IMR-90 (cell line): ENCODE measurements around the gene PTH. TPM values are rescaled to one million over a fixed set of nuclear protein-coding genes. Genes with fewer than 3 reads are reported as not detected.

Experiments
- ATAC-seq: fragments of 200-7000 bp; cut with Tn5 transposase; 2 replicates; pipeline ENCODE4 v1.9.1; 2020; ENCODE audit warnings: low read depth, mild to moderate bottlenecking, moderate library complexity
- BruUV-seq: library from RNA; stranded (reverse); fragments of 400-500 nt; replicated peaks from 2 replicates; lab custom pipeline; 2021; lab: Mats Ljungman, UMichigan
- CTCF ChIA-PET: fragments of 300-600 bp; formaldehyde crosslinking; extraction: SDS; loops from one replicate; lab custom pipeline; 2021; ENCODE audit warnings: antibody characterized with exemption; lab: Yijun Ruan, JAX
- POLR2A ChIA-PET: fragments of 300-600 bp; sonication (Branson Sonifier 250); formaldehyde crosslinking; loops from one replicate; lab custom pipeline; 2022; ENCODE audit warnings: antibody characterized with exemption; ENCODE audit not compliant: unreplicated experiment; lab: Charles Lee
- DNase-seq: peaks from one replicate; pipeline ENCODE4 v3.0.0; 2013
- H2AFZ ChIP-seq: replicated peaks from 2 replicates; pipeline ENCODE3; 2013; ENCODE audit warnings: low read length, mild to moderate bottlenecking; ENCODE audit not compliant: poor library complexity
- H2AK5ac ChIP-seq: 2 replicates; pipeline ENCODE4 v1.6.1; 2013; ENCODE audit warnings: low read depth, low read length, inconsistent platforms
- H2AK9ac ChIP-seq: replicated peaks from 2 replicates; pipeline ENCODE3; 2013; ENCODE audit warnings: mild to moderate bottlenecking, low read depth, low read length, moderate library complexity; ENCODE audit not compliant: poor library complexity
- H2BK120ac ChIP-seq: 2 replicates; pipeline ENCODE4 v1.6.1; 2013; ENCODE audit warnings: low read depth, low read length, inconsistent platforms
- H2BK15ac ChIP-seq: 3 replicates; pipeline ENCODE4 v1.6.1; 2013; ENCODE audit warnings: low read depth, low read length, inconsistent platforms
- H2BK20ac ChIP-seq: 2 replicates; pipeline ENCODE4 v1.6.1; 2013; ENCODE audit warnings: low read depth, mild to moderate bottlenecking, inconsistent platforms, low read length, moderate library complexity
- H2BK5ac ChIP-seq: 2 replicates; pipeline ENCODE4 v1.6.1; 2013; ENCODE audit warnings: mild to moderate bottlenecking, low read depth, low read length, inconsistent platforms; ENCODE audit not compliant: poor library complexity, severe bottlenecking
- H3K14ac ChIP-seq: replicated peaks from 2 replicates; pipeline ENCODE4 v1.6.1; 2013; ENCODE audit warnings: low read depth, low read length, inconsistent platforms
- H3K18ac ChIP-seq: 2 replicates; pipeline ENCODE4 v1.6.1; 2013; ENCODE audit warnings: low read depth, low read length, control low read depth
- H3K23ac ChIP-seq: 2 replicates; pipeline ENCODE4 v1.6.1; 2013; ENCODE audit warnings: low read depth, low read length, inconsistent platforms
- H3K27ac ChIP-seq: 2 replicates; pipeline ENCODE4 v1.5.1; 2013; ENCODE audit warnings: mild to moderate bottlenecking, control low read depth, low read length; ENCODE audit not compliant: insufficient read depth
- H3K27me3 ChIP-seq: 2 replicates; pipeline ENCODE4 v1.6.1; 2013; ENCODE audit warnings: low read length; ENCODE audit not compliant: control insufficient read depth, insufficient read depth
- H3K36me3 ChIP-seq: 2 replicates; pipeline ENCODE4 v1.6.1; 2013; ENCODE audit warnings: low read length, mixed read lengths; ENCODE audit not compliant: control insufficient read depth, insufficient read depth
- H3K4ac ChIP-seq: 2 replicates; pipeline ENCODE4 v1.6.1; 2013; ENCODE audit warnings: low read depth, low read length, inconsistent platforms
- H3K4me1 ChIP-seq: 2 replicates; pipeline ENCODE4 v1.6.1; 2013; ENCODE audit warnings: low read length, mixed read lengths; ENCODE audit not compliant: control insufficient read depth, insufficient read depth
- H3K4me2 ChIP-seq: 2 replicates; pipeline ENCODE4 v1.6.1; 2013; ENCODE audit warnings: low read depth, mild to moderate bottlenecking, control low read depth, low read length, moderate library complexity
- H3K4me3 ChIP-seq: 2 replicates; pipeline ENCODE4 v1.5.1; 2013; ENCODE audit warnings: low read depth, mild to moderate bottlenecking, control low read depth, low read length, moderate library complexity; ENCODE audit not compliant: insufficient read depth
- H3K56ac ChIP-seq: 2 replicates; pipeline ENCODE4 v1.6.1; 2013; ENCODE audit warnings: low read length, inconsistent platforms; ENCODE audit not compliant: insufficient read depth; ENCODE audit errors: extremely low read depth
- H3K79me1 ChIP-seq, 2 experiments: 2 replicates each; pipeline ENCODE4 v1.6.1; 2013; ENCODE audit warnings: low read length in 2 of 2, inconsistent platforms in 1 of 2, low read depth in 1 of 2
- H3K9ac ChIP-seq: 2 replicates; pipeline ENCODE4 v1.6.1; 2013; ENCODE audit warnings: low read depth, low read length, control low read depth
- H3K9me1 ChIP-seq: 2 replicates; pipeline ENCODE4 v1.6.1; 2013; ENCODE audit warnings: low read length, inconsistent platforms; ENCODE audit not compliant: insufficient read depth
- H3K9me3 ChIP-seq: 2 replicates; pipeline ENCODE4 v1.6.1; 2013; ENCODE audit warnings: low read length; ENCODE audit not compliant: control insufficient read depth, insufficient read depth
- H4K20me1 ChIP-seq: 2 replicates; pipeline ENCODE4 v1.6.1; 2013; ENCODE audit warnings: low read length, inconsistent platforms; ENCODE audit not compliant: insufficient read depth
- H4K5ac ChIP-seq: 2 replicates; pipeline ENCODE4 v1.6.1; 2013; ENCODE audit warnings: mild to moderate bottlenecking, low read depth, low read length, control low read depth
- H4K8ac ChIP-seq, 2 experiments: 2 replicates each; pipeline ENCODE4 v1.6.1; 2013; ENCODE audit warnings: low read depth in 2 of 2, low read length in 2 of 2, control low read depth in 1 of 2, inconsistent platforms in 1 of 2
- H4K91ac ChIP-seq: 2 replicates; pipeline ENCODE4 v1.6.1; 2013; ENCODE audit warnings: low read depth, low read length, inconsistent platforms; ENCODE audit not compliant: insufficient read depth
- BHLHE40 ChIP-seq: fragments of 150-350 bp; IDR thresholded peaks from 2 replicates; pipeline ENCODE4 v1.6.1; 2016; ENCODE audit warnings: mild to moderate bottlenecking, low read depth, low read length
- ELK1 ChIP-seq: fragments of 150-350 bp; IDR thresholded peaks from 2 replicates; pipeline ENCODE4 v1.6.1; 2016; ENCODE audit warnings: low read depth, mild to moderate bottlenecking, low read length, moderate library complexity, borderline replicate concordance
- MAZ ChIP-seq: IDR thresholded peaks from 2 replicates; pipeline ENCODE4 v1.6.1; 2012; ENCODE audit warnings: low read depth, mild to moderate bottlenecking, low read length, improper control_type of control experiment, moderate library complexity, borderline replicate concordance
- POLR2A ChIP-seq: IDR thresholded peaks from 2 replicates; pipeline ENCODE4 v1.6.1; 2012; ENCODE audit warnings: mild to moderate bottlenecking, low read depth, low read length
- RAD21 ChIP-seq: IDR thresholded peaks from 2 replicates; pipeline ENCODE4 v1.6.1; 2012; ENCODE audit warnings: low read length, improper control_type of control experiment
- SMC3 ChIP-seq: fragments of 150-350 bp; IDR thresholded peaks from 2 replicates; pipeline ENCODE4 v1.6.1; 2016; ENCODE audit warnings: low read depth, mild to moderate bottlenecking, antibody characterized with exemption, low read length, moderate library complexity
- WGBS, 2 experiments: methylation state at CpG; one replicate each; pipeline versions ENCODE4 v1.1.5 to v1.1.7; 2013; ENCODE audit warnings: missing lambda C conversion rate in 2 of 2; ENCODE audit not compliant: insufficient read length in 1 of 2; ENCODE audit errors: extremely low coverage in 2 of 2; 5-methylcytosine and 5-hydroxymethylcytosine counted together
- dilution Hi-C: fragments of 300-500 bp; cut with HindIII; formaldehyde crosslinking; loops from one replicate; pipeline ENCODE4 v1.14.3; 2018; ENCODE audit warnings: low sequenced_read_pairs; ENCODE audit not compliant: unreplicated experiment
- in situ Hi-C: fragments of 300-500 bp; cut with MboI; formaldehyde crosslinking; loops from 3 replicates; pipeline ENCODE4 v1.14.3; 2019; ENCODE audit warnings: low sequenced_read_pairs, inconsistent platforms, mixed read lengths
- intact Hi-C: fragments of 100-400 bp; cut with micrococcal nuclease; formaldehyde crosslinking; loops from 2 replicates; pipeline ENCODE4 v1.10.0; 2022
- polyA plus RNA-seq, 3 experiments: library from polyadenylated mRNA; depleted of rRNA; stranded (reverse); fragments of >200 nt; gene quantifications; 2 replicates each; pipeline ENCODE4 v1.2.3, GENCODE V29; 2012; ENCODE audit warnings: low replicate concordance in 1 of 3
- total RNA-seq: library from RNA; depleted of rRNA; stranded (reverse); fragments of >200 nt; gene quantifications from 2 replicates; pipeline ENCODE4 v1.2.3, GENCODE V29; 2012
- TF ChIP-seq, protein P1 (sequence below): fragments of 150-350 bp; IDR thresholded peaks from 2 replicates; pipeline ENCODE4 v1.6.1; 2017; ENCODE audit warnings: mild to moderate bottlenecking, antibody characterized with exemption, low read length, low read depth

The PTH gene
- total and polyA plus RNA-seq, 2 of the 4 experiments (the other 2 are of a cell fraction), result not detected

DNA sequence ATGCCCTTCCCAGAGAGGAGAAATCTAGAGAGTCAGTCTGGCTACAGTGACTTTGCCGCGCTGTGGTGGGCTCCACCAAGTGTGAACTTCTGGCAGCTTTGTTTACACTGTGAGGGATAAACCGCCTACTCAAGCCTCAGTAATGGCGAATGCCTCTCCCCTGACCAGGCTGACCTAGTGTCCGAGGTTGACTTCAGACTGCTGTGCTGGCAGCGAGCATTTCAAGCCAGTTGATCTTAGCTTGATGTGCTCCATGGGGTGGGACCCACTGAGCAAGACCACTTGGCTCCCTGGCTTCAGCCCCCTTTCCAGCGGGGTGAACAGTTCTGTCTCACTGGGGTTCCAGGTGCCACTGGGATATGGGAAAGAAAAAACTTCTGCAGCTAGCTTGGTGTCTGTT, 38.6 kb upstream of the PTH start:
- CTCF ChIA-PET, result no interaction called here
- H3K79me1 ChIP-seq, result no peaks in the 10 kb centered on the region
- H3K9me1 ChIP-seq, result no peaks in the 10 kb centered on the region
- H3K56ac ChIP-seq, result no peak overlapping the region
- H4K5ac ChIP-seq, result no peak overlapping the region
- dilution Hi-C loops (no loop called here), in situ Hi-C loops (no loop called here), intact Hi-C loops (no loop called here)
- H3K23ac ChIP-seq, result no peak overlapping the region
- H2BK5ac ChIP-seq, result no peak overlapping the region
- BruUV-seq, result no TSS peak
- no peak overlapping the region for H2AK9ac ChIP-seq
- H3K27me3 ChIP-seq, result no peaks in the 10 kb centered on the region
- H2AK5ac ChIP-seq, result no peak overlapping the region
- no peak overlapping the region for H3K4ac ChIP-seq
- no peak overlapping the region for H3K18ac ChIP-seq
- no peaks in the 10 kb centered on the region for H3K36me3 ChIP-seq
- no peak overlapping the region for H4K8ac ChIP-seq
- ATAC-seq (no peak), DNase-seq (no peak)
- no peak overlapping the region for H3K9ac ChIP-seq
- H3K4me1 ChIP-seq, result no peaks in the 10 kb centered on the region
- H3K4me3 ChIP-seq, result no peak overlapping the region
- WGBS, 2 experiments, result 82% methylated on average over 3 of the region's 7 CpGs; no CpG with 5 or more reads in 1 of the 2 experiments
- H4K20me1 ChIP-seq, result no peaks in the 10 kb centered on the region
- no peak overlapping the region for H4K91ac ChIP-seq
- H3K14ac ChIP-seq, result no peak overlapping the region
- H2BK120ac ChIP-seq, result no peak overlapping the region
- H3K27ac ChIP-seq, result no peak overlapping the region
- H3K9me3 ChIP-seq, result no peaks in the 10 kb centered on the region
- no peak overlapping the region for H3K4me2 ChIP-seq
- H2BK15ac ChIP-seq, result no peak overlapping the region
- POLR2A ChIA-PET, result no interaction called here
- no peak overlapping the region for H2BK20ac ChIP-seq
- TF ChIP-seq, protein P1, sequence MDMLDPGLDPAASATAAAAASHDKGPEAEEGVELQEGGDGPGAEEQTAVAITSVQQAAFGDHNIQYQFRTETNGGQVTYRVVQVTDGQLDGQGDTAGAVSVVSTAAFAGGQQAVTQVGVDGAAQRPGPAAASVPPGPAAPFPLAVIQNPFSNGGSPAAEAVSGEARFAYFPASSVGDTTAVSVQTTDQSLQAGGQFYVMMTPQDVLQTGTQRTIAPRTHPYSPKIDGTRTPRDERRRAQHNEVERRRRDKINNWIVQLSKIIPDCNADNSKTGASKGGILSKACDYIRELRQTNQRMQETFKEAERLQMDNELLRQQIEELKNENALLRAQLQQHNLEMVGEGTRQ, result no peak
- TF ChIP-seq RAD21 (no peak), SMC3 (no peak), POLR2A (no peak), ELK1 (no peak), MAZ (no peak), BHLHE40 (no peak)
- H2AFZ ChIP-seq, result no peak overlapping the region
